Placental epithelial cell (primary cell): ENCODE results near the gene NRAS. TPM values are rescaled to one million over a fixed set of nuclear protein-coding genes. Genes with fewer than 3 reads are reported as not detected.

Source experiments
- small RNA-seq: library from RNA; depleted of rRNA; stranded (forward); fragments of <200 nt; gene quantifications from one replicate; pipeline ENCODE3, GENCODE V24; 2012
- total RNA-seq: library from RNA; depleted of rRNA; stranded (reverse); fragments of >200 nt; gene quantifications from 2 replicates; pipeline ENCODE4 v1.2.3, GENCODE V29; 2012

NRAS gene
- total RNA-seq = 42.8 and 105 TPM in 2 replicates

GRCh38 chr1:114716304-114717170 lies at the start of gene NRAS:
Gene NRAS (minus strand): TSS chr1:114716771. CDS start chr1:114716160, 611 bp downstream.

DNA sequence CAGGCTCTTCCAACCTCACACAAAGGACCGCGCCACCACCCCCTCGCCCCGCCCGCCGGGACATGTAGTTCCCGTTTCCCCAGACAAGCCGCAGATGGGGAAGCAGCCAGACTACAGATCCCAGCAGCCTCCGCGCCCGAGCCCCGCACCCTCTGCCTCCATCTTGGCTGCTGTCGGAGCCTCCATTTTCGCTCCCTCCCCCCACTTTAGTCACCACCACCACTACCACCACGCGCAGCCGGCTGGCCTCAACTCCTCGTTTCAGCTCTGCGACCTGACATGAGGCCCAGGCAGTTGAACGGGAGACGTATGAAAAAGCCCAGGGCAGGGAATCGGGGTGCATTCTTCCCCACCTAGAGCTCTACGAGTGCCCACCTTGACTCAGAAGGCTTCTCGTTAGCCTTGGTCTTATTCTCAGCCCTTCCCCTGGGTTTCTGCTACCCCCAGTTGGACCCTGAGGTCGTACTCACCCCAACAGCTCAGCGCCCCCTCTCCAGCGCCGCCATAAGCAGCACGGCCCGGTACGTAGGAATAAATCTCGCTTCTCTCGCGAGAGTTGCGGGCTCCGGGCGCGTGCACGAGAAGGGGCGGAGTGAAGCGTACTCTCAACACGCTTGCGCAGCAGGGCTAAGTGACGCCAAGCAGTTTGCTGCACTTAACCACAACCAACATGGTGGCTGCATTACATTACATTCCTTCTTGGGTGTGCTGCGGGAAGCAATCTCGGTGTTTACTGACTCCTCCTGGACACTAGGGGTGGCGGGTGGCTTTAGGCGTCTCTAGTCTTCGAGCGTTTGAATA lies 41.1 kb upstream of the NRAS start, which contains the start of gene CSDE1:
TSS of gene CSDE1 (minus strand) at position 530 of the 801 bp plus-strand sequence. CDS start 18,094 bp downstream, outside the sequence.

DNA sequence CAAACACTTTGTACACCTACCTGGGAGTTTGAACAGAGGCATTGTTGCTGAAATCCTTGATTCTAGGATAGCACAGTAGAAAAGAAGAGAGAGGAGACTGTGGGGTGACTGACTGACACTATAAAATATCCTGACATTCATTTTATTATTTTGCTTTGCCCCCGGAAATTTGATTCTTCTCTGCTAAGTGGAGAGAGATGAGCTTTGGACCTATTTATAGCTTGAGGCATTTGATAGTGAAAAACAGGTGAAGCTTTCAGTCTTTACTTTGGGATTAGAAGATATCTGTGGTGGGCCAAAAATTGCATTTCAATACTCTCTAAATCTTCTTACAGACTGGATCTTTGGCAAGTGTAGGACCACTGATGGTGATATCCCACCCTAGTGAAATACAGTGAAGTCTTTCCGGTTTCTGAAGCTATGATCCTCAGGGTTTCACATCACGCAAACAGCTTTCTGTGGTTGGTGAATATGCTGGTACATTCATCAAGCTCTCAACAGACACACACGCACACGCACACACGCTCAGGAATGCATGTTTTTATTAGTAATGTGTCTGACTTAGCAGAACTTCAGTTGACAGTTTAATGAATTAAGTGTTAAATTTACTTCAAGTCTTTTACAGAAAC lies 21.0 kb downstream of the NRAS start, which contains the start of gene AMPD1:
TSS of gene AMPD1 (minus strand) at position 117 of the 629 bp plus-strand sequence. CDS start at position 42, 75 bp downstream.

DNA sequence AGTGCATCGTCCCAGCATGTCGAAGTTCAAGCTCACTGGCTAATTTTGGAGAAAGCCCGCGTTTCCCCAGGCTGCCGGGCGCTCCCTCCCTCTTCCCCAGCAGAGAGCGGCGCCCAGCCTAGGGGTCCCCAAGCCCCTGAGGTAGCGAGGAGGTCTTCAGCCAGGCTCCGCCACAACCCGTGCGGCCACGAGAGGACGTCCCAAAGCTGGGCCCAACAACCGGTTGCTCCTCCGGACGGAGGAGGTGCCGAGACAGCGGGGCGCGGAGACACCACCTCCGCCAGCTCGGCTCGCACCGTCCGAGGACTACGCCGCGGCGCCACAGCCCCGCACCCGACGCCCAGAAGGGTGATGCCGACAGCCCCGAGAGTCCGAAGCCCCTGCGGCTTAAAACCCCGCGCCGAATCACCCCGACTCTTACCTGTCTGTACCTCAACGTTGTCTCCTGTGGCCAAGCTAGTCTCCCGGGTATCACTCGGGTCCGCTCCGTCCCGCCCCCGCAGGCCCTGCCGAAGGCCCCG lies 46.9 kb downstream of the NRAS start, which contains the start of gene DENND2C:
TSS of gene DENND2C (minus strand) at position 488 of the 521 bp plus-strand sequence. CDS start 44,065 bp downstream, outside the sequence.

Small RNAs within 50 kb of the gene (small RNA-seq; reads per million reads assigned to genes)
- gene RN7SL432P (not detected), gene RNY1P13 (not detected)

Other genes starting within 250 kb of the NRAS start
- gene TRIM33, start 205.6 kb downstream of the NRAS start, total RNA-seq = 32.6 and 39.3 TPM in 2 replicates
- gene BCAS2, start 135.2 kb downstream of the NRAS start, total RNA-seq = 25.1 and 28.2 TPM in 2 replicates
- 10.6 and 10.8 TPM in 2 replicates for gene DENND2C, start 46.7 kb downstream of the NRAS start, total RNA-seq
- gene AMPD1, start 21.2 kb downstream of the NRAS start, total RNA-seq = not detected in 2 replicates
- gene CSDE1, start 41.2 kb upstream of the NRAS start, total RNA-seq = 420 and 592 TPM in 2 replicates
- 48.3 and 56.8 TPM in 2 replicates for gene SIKE1, start 63.9 kb upstream of the NRAS start, total RNA-seq
- gene SYCP1, start 138.1 kb upstream of the NRAS start, total RNA-seq = not detected in 2 replicates